Measurements from ENCODE around the gene ZNF880. TPM values are rescaled to one million over a fixed set of nuclear protein-coding genes. Genes with fewer than 3 reads are reported as not detected.
A peak's percentile ranks its signal among the peaks of the same experiment; 100 is the strongest.

The ZNF880 gene
- total RNA-seq: 20.9 and 22.9 TPM in 2 replicates

DNA sequence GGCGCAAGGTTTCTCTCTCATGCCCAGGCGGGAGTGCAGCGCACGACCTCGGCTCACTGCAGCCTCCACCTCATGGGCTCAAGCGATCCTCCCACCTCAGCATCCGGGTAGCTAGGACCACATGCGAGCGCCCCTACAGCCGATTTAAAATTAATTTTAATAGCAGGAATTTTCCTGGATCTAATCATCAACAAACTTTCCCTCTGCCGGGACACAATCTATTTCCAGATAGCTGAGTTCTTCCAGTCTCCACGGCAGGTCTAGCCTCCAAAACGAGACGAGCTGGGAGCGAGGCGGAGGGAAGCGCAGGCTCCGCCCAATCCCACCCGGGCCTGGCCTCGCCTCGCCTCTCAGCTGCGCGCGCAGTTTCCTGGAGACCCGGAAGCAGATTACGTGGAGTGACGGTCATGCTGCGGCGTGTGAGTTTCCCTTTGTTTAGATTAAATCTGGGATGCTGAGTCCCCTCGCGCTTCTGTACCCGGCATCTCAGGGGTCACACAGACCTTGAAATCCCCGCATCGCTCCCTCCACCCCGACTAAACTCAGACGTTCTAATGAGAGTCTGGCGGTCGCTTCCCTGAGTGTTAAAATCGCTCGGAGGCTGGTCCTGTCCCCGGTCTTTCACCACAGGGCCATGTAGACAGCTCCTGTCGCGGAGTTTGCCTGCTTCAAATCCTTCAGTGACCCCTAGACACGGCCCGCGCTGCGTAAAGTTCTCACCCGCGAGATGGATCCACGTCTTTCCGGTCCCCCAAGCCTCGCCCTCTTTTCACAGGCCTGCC, at the start of gene ZNF880:
TSS of gene ZNF880 (plus strand) at position 365 of the 782 bp plus-strand sequence. CDS start at position 408, 43 bp downstream.
- no peaks in the 10 kb centered on the region for H3K27me3 ChIP-seq (ENCODE audit: control insufficient read depth, insufficient read depth, low read length)
- H3K36me3 ChIP-seq (ENCODE audit: control insufficient read depth, insufficient read depth, low read length): peaks cover 1% of the 10 kb centered on the region
- TF ChIP-seq, protein P1, sequence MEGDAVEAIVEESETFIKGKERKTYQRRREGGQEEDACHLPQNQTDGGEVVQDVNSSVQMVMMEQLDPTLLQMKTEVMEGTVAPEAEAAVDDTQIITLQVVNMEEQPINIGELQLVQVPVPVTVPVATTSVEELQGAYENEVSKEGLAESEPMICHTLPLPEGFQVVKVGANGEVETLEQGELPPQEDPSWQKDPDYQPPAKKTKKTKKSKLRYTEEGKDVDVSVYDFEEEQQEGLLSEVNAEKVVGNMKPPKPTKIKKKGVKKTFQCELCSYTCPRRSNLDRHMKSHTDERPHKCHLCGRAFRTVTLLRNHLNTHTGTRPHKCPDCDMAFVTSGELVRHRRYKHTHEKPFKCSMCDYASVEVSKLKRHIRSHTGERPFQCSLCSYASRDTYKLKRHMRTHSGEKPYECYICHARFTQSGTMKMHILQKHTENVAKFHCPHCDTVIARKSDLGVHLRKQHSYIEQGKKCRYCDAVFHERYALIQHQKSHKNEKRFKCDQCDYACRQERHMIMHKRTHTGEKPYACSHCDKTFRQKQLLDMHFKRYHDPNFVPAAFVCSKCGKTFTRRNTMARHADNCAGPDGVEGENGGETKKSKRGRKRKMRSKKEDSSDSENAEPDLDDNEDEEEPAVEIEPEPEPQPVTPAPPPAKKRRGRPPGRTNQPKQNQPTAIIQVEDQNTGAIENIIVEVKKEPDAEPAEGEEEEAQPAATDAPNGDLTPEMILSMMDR (IDR thresholded peaks at IDR 0.05; ENCODE audit: insufficient read depth, low read length, poor library complexity, severe bottlenecking): no peak
- DNase-seq (ENCODE audit: low read depth): peak; percentile 55
- peak within 1 kb of the TSS; percentile 58 for H3K4me3 ChIP-seq (ENCODE audit: low read depth, low read length)

DNA sequence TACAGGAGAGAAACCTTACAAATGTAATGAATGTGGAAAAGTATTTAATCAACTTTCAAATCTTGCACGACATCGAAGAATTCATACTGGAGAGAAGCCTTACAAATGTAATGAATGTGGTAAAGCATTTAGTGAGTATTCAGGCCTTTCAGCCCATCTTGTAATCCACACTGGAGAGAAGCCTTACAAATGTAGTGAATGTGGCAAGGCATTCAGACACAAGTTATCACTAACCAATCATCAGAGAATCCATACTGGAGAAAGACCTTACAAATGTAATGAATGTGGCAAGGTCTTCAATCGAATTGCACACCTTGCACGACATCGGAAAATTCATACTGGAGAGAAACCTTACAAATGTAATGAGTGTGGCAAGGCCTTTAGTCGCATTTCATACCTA, 47.3 kb upstream of the ZNF880 start:
- H3K36me3 ChIP-seq (ENCODE audit: control insufficient read depth, insufficient read depth, low read length): no peaks in the 10 kb centered on the region
- no peak overlapping the region for H3K4me3 ChIP-seq (ENCODE audit: low read depth, low read length)
- TF ChIP-seq, protein P1 (IDR thresholded peaks at IDR 0.05; ENCODE audit: insufficient read depth, low read length, poor library complexity, severe bottlenecking): no peak
- DNase-seq (ENCODE audit: low read depth): no peak
- H3K27me3 ChIP-seq (ENCODE audit: control insufficient read depth, insufficient read depth, low read length): no peaks in the 10 kb centered on the region

DNA sequence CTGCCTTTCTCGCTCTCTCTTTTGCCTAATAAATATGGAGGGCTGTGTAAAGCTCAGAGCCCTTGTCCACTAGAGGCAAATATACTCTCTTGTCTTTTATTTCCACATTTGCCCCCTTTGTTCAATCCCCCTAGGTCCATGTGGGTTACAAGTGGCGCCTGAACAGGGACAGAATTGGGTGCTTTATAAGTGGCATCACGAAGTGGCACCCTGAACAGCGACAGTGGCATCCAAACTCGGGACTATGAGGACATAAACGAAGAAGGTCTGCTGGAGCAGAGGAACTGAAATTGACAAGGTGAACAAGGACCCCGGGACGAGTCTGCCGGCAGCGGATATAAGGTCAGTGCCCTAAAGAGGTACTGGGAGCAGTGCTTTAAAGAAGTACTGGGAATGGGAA, 38.0 kb upstream of the ZNF880 start:
- TF ChIP-seq, protein P1 (IDR thresholded peaks at IDR 0.05; ENCODE audit: insufficient read depth, low read length, poor library complexity, severe bottlenecking): no peak
- DNase-seq (ENCODE audit: low read depth): no peak
- Histone ChIP-seq H3K4me3 (ENCODE audit: low read depth, low read length) (no peak overlapping the region), H3K27me3 (ENCODE audit: control insufficient read depth, insufficient read depth, low read length) (no peaks in the 10 kb centered on the region), H3K36me3 (ENCODE audit: control insufficient read depth, insufficient read depth, low read length) (no peaks in the 10 kb centered on the region)

DNA sequence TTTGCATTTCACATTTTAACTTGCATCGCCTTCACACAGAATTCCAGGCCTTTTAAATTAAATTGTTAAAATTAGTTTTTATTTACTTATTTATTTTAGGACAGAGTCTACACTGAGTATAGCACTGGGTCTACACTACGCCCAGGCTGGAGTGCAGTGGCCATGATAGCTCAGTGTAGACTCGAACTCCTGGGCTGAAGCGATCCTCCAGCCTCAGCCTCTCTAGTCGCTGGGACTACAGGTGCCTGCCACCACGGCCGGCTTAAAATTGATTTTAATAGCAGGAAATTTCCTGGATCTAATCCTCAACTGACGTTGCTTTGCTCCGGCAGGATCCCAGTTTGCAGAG, 34.0 kb upstream of the ZNF880 start:
- Histone ChIP-seq H3K4me3 (ENCODE audit: low read depth, low read length) (peak overlapping the region; percentile 57), H3K27me3 (ENCODE audit: control insufficient read depth, insufficient read depth, low read length) (no peaks in the 10 kb centered on the region), H3K36me3 (ENCODE audit: control insufficient read depth, insufficient read depth, low read length) (no peaks in the 10 kb centered on the region)
- DNase-seq (ENCODE audit: low read depth): no peak
- TF ChIP-seq, protein P1 (IDR thresholded peaks at IDR 0.05; ENCODE audit: insufficient read depth, low read length, poor library complexity, severe bottlenecking): no peak

DNA sequence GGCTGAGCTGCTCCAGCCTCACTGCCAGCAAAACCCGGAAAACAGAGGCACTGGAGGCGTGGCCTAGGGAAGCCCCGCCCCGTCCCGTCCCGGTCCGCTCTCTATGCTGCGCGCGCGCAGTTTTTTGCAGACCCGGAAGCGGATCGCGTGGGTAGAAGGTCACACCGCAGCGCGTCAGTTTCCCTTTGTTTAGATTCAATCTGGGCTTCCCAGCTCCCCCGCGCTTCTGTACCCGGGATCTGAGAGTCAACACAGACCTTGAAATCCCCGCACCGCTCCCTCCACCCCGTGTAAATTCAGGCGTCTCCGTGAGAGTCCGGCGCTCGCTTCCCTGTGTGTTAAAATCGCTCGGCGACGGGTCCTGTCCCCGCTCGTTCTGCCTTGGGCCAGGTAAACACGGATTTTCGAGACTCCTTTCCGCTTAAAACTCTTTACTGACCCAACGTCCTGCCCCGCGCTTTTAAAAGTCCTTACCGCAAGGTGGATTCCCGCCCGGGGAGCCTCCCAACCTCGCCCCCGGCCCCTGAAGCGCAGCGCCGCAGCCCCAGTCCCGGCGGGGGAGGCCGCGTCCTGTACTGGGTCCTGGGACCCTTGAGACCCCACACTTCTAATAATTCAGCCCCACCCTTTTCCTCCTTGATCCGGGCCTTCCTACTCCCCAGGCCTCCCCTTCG, 33.5 kb upstream of the ZNF880 start, which contains the start of gene ZNF610:
TSS of gene ZNF610 (plus strand) at position 127 of the 674 bp plus-strand sequence. CDS start 12,930 bp downstream, outside the sequence.
- Histone ChIP-seq H3K27me3 (ENCODE audit: control insufficient read depth, insufficient read depth, low read length) (no peaks in the 10 kb centered on the region), H3K36me3 (ENCODE audit: control insufficient read depth, insufficient read depth, low read length) (no peaks in the 10 kb centered on the region), H3K4me3 (ENCODE audit: low read depth, low read length) (peak within 1 kb of the TSS; percentile 57)
- peak; percentile 39 for DNase-seq (ENCODE audit: low read depth)
- TF ChIP-seq, protein P1 (IDR thresholded peaks at IDR 0.05; ENCODE audit: insufficient read depth, low read length, poor library complexity, severe bottlenecking): no peak
